Activated CD4-positive, alpha-beta T cell treated with anti-CD3 and anti-CD28 coated beads, Interleukin-2, amount 10 ng/mL, durations not matched to agents 7 days and 5 days (primary cell): ENCODE measurements around the gene TNRC18. TPM values are rescaled to one million over a fixed set of nuclear protein-coding genes. Genes with fewer than 3 reads are reported as not detected.

ENCODE experiments used
- CTCF ChIA-PET: fragments of 350-600 bp; sonication (Branson Sonifier 250); formaldehyde crosslinking; loops from one replicate; lab custom pipeline; 2021; ENCODE audit warnings: antibody characterized with exemption; lab: Charles Lee
- POLR2A ChIA-PET: fragments of 350-600 bp; sonication (Branson Sonifier 250); formaldehyde crosslinking; loops from one replicate; lab custom pipeline; 2021; ENCODE audit warnings: antibody characterized with exemption; lab: Charles Lee
- DNase-seq: peaks from one replicate; pipeline ENCODE4 v3.0.0-alpha.2; 2020
- H3K27ac Mint-ChIP-seq: one replicate; pipeline ENCODE4 v1.8.0; 2021; ENCODE audit warnings: mild to moderate bottlenecking, moderate library complexity, mixed read lengths
- H3K27me3 Mint-ChIP-seq: one replicate; pipeline ENCODE4 v1.8.0; 2021; ENCODE audit warnings: mixed read lengths
- H3K36me3 Mint-ChIP-seq: one replicate; pipeline ENCODE4 v1.8.0; 2021; ENCODE audit warnings: low read depth, mixed read lengths
- H3K4me1 Mint-ChIP-seq: one replicate; pipeline ENCODE4 v1.8.0; 2021; ENCODE audit warnings: mixed read lengths
- H3K4me3 Mint-ChIP-seq: one replicate; pipeline ENCODE4 v1.8.0; 2021; ENCODE audit warnings: mild to moderate bottlenecking, moderate library complexity, mixed read lengths
- H3K9me3 Mint-ChIP-seq: one replicate; pipeline ENCODE4 v1.8.0; 2021; ENCODE audit warnings: mixed read lengths
- total RNA-seq, 2 experiments: library from RNA; stranded (reverse); gene quantifications; one replicate each; pipeline ENCODE4 v1.2.3, GENCODE V29; 2021

Gene TNRC18
- total RNA-seq, 2 experiments from 2014 or later = 45.8 to 53.9 TPM

DNA sequence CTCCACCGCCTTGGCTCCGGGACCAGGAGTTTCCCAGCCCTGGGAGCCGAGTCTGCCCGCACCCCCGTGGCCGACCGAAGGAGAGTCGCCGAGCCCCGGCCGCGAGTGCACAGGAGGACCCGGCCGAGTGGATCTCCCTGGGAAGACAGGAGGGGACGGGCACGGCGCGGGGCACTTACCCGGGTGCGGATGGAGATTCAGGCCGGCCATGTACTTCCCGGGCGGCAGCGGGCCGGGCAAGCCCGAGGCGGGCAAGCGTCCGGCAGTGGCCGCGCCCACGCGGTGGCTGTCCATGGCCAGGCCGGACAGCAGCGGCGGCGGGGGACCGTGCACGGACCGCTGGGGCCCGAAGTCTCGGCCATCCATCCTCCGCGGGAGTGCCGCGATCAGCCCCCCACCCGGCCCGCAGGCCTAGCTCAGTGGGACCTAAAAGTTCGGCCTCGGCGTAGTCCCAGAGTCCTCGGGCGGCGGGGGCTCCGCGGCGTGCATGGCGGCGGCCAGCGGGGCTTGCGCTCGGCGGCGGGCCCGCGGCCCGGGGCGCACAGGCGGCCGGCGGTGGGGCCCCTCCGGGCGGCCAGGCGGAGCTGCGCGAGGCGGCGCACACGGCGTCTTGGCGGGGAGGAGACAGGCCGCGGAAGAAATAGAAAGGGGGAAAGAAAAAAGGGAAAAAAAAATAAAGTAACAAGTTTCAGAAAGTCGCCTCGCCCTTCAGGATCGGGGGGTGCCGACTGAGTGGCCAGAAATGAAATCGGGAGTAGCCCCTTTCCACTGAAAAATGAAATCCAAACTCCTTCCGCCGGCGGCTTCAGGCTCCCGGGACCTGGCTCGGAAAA lies 2.5 kb downstream of the TNRC18 start:
- DNase-seq = no peak
- Mint-ChIP-seq H3K4me1 (peaks cover 32% of the 10 kb centered on the region), H3K9me3 (no peaks in the 10 kb centered on the region), H3K27ac (no peak overlapping the region), H3K27me3 (peaks cover 74% of the 10 kb centered on the region), H3K36me3 (no peaks in the 10 kb centered on the region), H3K4me3 (peak overlapping the region; percentile 51)
- ChIA-PET CTCF (interaction anchor here (0.6 kb wide), 1 partner anchor 126 kb away, joined by 3 read pairs; no protein-coding TSS in a partner anchor), POLR2A (no interaction called here)

GRCh38 chr7:5420067-5420880 lies 3.4 kb downstream of the TNRC18 start:
- POLR2A ChIA-PET = interaction anchor here (0.7 kb wide), 1 partner anchor 154 kb away, joined by 3 read pairs; no protein-coding TSS in a partner anchor
- H3K4me3 Mint-ChIP-seq = no peak overlapping the region
- no peak for DNase-seq
- H3K36me3 Mint-ChIP-seq = no peaks in the 10 kb centered on the region
- no peak overlapping the region for H3K27ac Mint-ChIP-seq
- H3K4me1 Mint-ChIP-seq = peaks cover 29% of the 10 kb centered on the region
- H3K9me3 Mint-ChIP-seq = no peaks in the 10 kb centered on the region
- H3K27me3 Mint-ChIP-seq = peaks cover 66% of the 10 kb centered on the region
- CTCF ChIA-PET = interaction anchor here (0.6 kb wide), 1 partner anchor 9 kb away, joined by 3 read pairs; no protein-coding TSS in a partner anchor

DNA sequence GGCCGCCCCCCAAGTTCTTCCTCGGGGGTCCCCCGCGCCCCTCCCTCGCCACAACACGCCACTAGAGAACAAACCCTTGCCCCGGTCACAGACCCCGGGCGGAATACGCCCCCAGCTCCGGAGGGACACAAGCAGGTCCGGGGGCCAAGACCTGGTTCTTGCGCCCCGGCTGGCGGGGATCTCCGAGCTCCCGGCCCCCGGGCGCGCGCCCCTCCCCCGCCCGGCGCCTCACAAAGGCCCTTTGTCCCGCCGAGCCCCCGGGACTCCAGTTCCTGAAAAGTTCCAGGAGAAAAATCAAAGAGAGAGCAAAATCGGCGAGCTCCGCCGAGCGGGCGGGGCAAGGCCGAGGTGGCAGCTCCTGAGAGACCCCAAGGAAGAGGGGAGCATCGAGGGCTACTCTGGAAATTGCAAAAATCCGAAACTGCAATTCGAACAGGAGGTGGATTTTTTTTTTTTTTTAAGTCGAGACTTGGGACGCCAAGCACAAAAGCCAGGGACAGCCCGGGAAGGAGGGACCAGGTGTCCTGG lies 4.0 kb downstream of the TNRC18 start:
- ChIA-PET POLR2A (no interaction called here), CTCF (interaction anchor here (0.6 kb wide), 2 partner anchors 10 to 20 kb away, joined by 3 read pairs; no protein-coding TSS in a partner anchor)
- no peak for DNase-seq
- peak overlapping the region; percentile 65 for H3K27ac Mint-ChIP-seq
- peaks cover 26% of the 10 kb centered on the region for H3K4me1 Mint-ChIP-seq
- H3K4me3 Mint-ChIP-seq = no peak overlapping the region
- no peaks in the 10 kb centered on the region for H3K36me3 Mint-ChIP-seq
- H3K27me3 Mint-ChIP-seq = peaks cover 66% of the 10 kb centered on the region
- no peaks in the 10 kb centered on the region for H3K9me3 Mint-ChIP-seq

DNA sequence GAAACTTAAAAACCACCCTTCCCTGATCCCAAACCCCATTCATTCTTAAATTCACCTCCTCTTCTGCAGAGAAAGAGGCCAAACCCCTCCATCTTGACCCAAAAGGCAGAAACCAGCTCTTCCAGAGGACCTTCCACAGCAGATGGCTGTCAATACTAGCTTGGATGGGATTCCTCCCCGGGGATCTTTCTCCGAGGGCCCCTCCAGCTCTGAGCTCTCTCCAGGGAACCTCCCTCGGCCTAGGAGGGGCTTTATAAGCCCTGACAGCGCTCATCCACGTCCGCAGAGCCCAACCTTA lies 5.4 kb downstream of the TNRC18 start:
- Mint-ChIP-seq H3K27ac (no peak overlapping the region), H3K36me3 (no peaks in the 10 kb centered on the region), H3K4me3 (no peak overlapping the region), H3K27me3 (peaks cover 66% of the 10 kb centered on the region), H3K9me3 (no peaks in the 10 kb centered on the region), H3K4me1 (peaks cover 19% of the 10 kb centered on the region)
- DNase-seq = no peak
- CTCF ChIA-PET = no interaction called here
- POLR2A ChIA-PET = no interaction called here

GRCh38 chr7:5417106-5418071 lies 6.2 kb downstream of the TNRC18 start:
- H3K27ac Mint-ChIP-seq = no peak overlapping the region
- peaks cover 15% of the 10 kb centered on the region for H3K4me1 Mint-ChIP-seq
- ChIA-PET POLR2A (interaction anchor here (0.6 kb wide), 1 partner anchor 60 kb away, joined by 3 read pairs; no protein-coding TSS in a partner anchor), CTCF (interaction anchor here (0.8 to 1.3 kb wide), 5 partner anchors 12 to 509 kb away, joined by 3 to 4 read pairs (median 3); partner anchors contain the start of gene RNF216)
- no peaks in the 10 kb centered on the region for H3K36me3 Mint-ChIP-seq
- H3K27me3 Mint-ChIP-seq = peaks cover 62% of the 10 kb centered on the region
- H3K9me3 Mint-ChIP-seq = no peaks in the 10 kb centered on the region
- DNase-seq = no peak
- no peak overlapping the region for H3K4me3 Mint-ChIP-seq

- H3K36me3 Mint-ChIP-seq = no peaks in the 10 kb centered on the region
- CTCF ChIA-PET = no interaction called here
- H3K27ac Mint-ChIP-seq = peak overlapping the region; percentile 47
- H3K4me1 Mint-ChIP-seq = peaks cover 7% of the 10 kb centered on the region
- POLR2A ChIA-PET = no interaction called here
- H3K9me3 Mint-ChIP-seq = no peaks in the 10 kb centered on the region
- H3K27me3 Mint-ChIP-seq = peaks cover 52% of the 10 kb centered on the region
- H3K4me3 Mint-ChIP-seq = no peak overlapping the region
- DNase-seq = no peak
These were observed 8.7 kb downstream of the TNRC18 start for GRCh38 chr7:5414916-5415315.

- Mint-ChIP-seq H3K36me3 (no peaks in the 10 kb centered on the region), H3K4me3 (no peak overlapping the region), H3K4me1 (peaks cover 2% of the 10 kb centered on the region), H3K9me3 (no peaks in the 10 kb centered on the region), H3K27me3 (peaks cover 47% of the 10 kb centered on the region), H3K27ac (no peak overlapping the region)
- CTCF ChIA-PET = interaction anchor here (0.6 kb wide), 1 partner anchor 36 kb away, joined by 3 read pairs; no protein-coding TSS in a partner anchor
- POLR2A ChIA-PET = no interaction called here
- no peak for DNase-seq
These were observed 10.2 kb downstream of the TNRC18 start for GRCh38 chr7:5413449-5413786.

DNA sequence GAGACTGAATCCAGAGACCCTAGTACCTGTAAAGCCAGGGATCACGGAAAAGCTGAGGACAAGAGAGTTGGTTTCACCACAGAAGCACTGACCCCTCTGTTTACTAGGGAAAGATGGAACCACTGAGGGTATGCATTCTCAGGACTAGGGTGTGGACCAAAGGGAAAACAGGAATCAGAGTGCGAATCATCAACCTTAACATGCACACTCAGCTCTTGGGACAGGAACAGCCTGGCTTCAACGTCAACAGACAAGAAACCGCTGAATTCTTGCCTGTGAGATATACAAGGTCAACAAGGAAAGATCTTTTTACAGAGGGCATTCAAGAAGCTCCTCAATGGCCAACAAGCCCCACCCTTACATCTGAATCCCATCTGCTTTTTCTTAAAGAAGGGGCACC lies 14.9 kb downstream of the TNRC18 start:
- Mint-ChIP-seq H3K9me3 (no peaks in the 10 kb centered on the region), H3K4me1 (no peaks in the 10 kb centered on the region), H3K27ac (peak overlapping the region; percentile 56), H3K27me3 (peaks cover 27% of the 10 kb centered on the region), H3K4me3 (no peak overlapping the region), H3K36me3 (no peaks in the 10 kb centered on the region)
- ChIA-PET POLR2A (no interaction called here), CTCF (interaction anchor here (0.8 to 1.1 kb wide), 3 partner anchors 9 to 147 kb away, joined by 3 read pairs; no protein-coding TSS in a partner anchor)
- DNase-seq = no peak

GRCh38 chr7:5406957-5407945 lies 16.4 kb downstream of the TNRC18 start:
- H3K4me3 Mint-ChIP-seq = no peak overlapping the region
- H3K9me3 Mint-ChIP-seq = no peaks in the 10 kb centered on the region
- ChIA-PET POLR2A (no interaction called here), CTCF (interaction anchor here (0.6 to 1.5 kb wide), 6 partner anchors 9 to 367 kb away, joined by 3 to 5 read pairs (median 3); no protein-coding TSS in a partner anchor)
- H3K4me1 Mint-ChIP-seq = no peaks in the 10 kb centered on the region
- no peak for DNase-seq
- no peak overlapping the region for H3K27ac Mint-ChIP-seq
- no peaks in the 10 kb centered on the region for H3K36me3 Mint-ChIP-seq
- H3K27me3 Mint-ChIP-seq = peaks cover 26% of the 10 kb centered on the region

DNA sequence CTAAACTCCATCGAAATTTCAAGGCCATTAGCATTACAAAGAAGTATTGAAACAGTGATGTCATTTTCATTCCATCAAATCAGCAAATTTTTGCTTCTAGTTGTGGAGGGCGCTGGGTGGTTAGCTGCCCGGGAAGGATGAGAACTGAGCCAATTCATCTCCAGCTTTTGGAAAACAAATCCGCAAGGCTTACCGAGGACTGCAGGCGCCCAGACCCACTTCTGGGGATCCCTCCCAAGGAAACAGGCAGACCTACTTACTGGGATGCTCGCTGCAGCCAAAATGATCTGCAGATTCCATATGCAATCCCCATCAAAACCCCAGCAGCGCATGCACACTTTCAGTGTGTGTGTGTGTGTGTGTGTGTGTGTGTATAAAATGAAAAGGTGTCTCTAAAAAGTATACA lies 19.2 kb downstream of the TNRC18 start:
- DNase-seq = no peak
- no peaks in the 10 kb centered on the region for H3K36me3 Mint-ChIP-seq
- H3K9me3 Mint-ChIP-seq = no peaks in the 10 kb centered on the region
- no peak overlapping the region for H3K4me3 Mint-ChIP-seq
- POLR2A ChIA-PET = no interaction called here
- CTCF ChIA-PET = interaction anchor here (1.6 kb wide), 1 partner anchor 8 kb away, joined by 6 read pairs; no protein-coding TSS in a partner anchor
- no peak overlapping the region for H3K27ac Mint-ChIP-seq
- H3K4me1 Mint-ChIP-seq = peaks cover 8% of the 10 kb centered on the region
- H3K27me3 Mint-ChIP-seq = peaks cover 17% of the 10 kb centered on the region

DNA sequence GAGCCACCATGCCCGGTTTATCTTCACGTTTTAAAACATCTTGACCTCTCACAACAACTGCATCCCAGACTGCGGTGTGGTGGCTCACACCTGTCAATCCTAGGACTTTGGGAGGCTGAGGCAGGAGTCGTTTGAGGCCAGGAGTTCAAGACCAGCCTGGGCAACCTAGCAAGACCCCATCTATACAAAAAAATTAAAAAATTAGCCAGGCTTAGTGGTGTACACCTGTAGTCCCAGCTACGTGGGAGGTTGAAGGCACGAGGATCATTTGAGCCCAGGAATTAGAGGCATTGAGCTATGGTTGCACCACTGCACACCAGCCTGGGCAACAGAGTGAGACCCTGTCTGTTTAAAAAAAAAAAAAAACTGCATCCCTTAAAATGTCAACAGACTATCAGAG lies 20.2 kb downstream of the TNRC18 start:
- DNase-seq = no peak
- H3K27ac Mint-ChIP-seq = no peak overlapping the region
- no peaks in the 10 kb centered on the region for H3K9me3 Mint-ChIP-seq
- H3K36me3 Mint-ChIP-seq = no peaks in the 10 kb centered on the region
- ChIA-PET CTCF (interaction anchor here (0.9 to 1.2 kb wide), 2 partner anchors 14 to 21 kb away, joined by 3 to 4 read pairs; no protein-coding TSS in a partner anchor), POLR2A (no interaction called here)
- H3K4me3 Mint-ChIP-seq = no peak overlapping the region
- H3K4me1 Mint-ChIP-seq = peaks cover 10% of the 10 kb centered on the region
- H3K27me3 Mint-ChIP-seq = peaks cover 10% of the 10 kb centered on the region
